ENCODE data around the gene RPSA.

RPSA gene

GRCh38 chr3:39428745-39429201 is 22.3 kb downstream of the RPSA start:
- Histone ChIP-seq H3K27me3 (ENCODE audit: control insufficient read depth, insufficient read depth, low read length) (no peaks in the 10 kb centered on the region), H3K36me3 (ENCODE audit: control insufficient read depth, low read depth, low read length) (no peaks in the 10 kb centered on the region), H3K4me1 (ENCODE audit: control insufficient read depth, low read depth, low read length) (no peaks in the 10 kb centered on the region), H3K9me3 (ENCODE audit: control insufficient read depth, low read depth, low read length) (no peaks in the 10 kb centered on the region), H3K27ac (ENCODE audit: low read length) (no peak overlapping the region), H3K4me3 (ENCODE audit: low read length) (no peak overlapping the region), H3K9ac (ENCODE audit: low read length) (no peak overlapping the region)

- no peak overlapping the region for H3K9ac ChIP-seq (ENCODE audit: low read length)
- H3K36me3 ChIP-seq (ENCODE audit: control insufficient read depth, low read depth, low read length): no peaks in the 10 kb centered on the region
- H3K27me3 ChIP-seq (ENCODE audit: control insufficient read depth, insufficient read depth, low read length): no peaks in the 10 kb centered on the region
- no peaks in the 10 kb centered on the region for H3K4me1 ChIP-seq (ENCODE audit: control insufficient read depth, low read depth, low read length)
- H3K4me3 ChIP-seq (ENCODE audit: low read length): no peak overlapping the region
- H3K9me3 ChIP-seq (ENCODE audit: control insufficient read depth, low read depth, low read length): no peaks in the 10 kb centered on the region
- no peak overlapping the region for H3K27ac ChIP-seq (ENCODE audit: low read length)
Measured at GRCh38 chr3:39429466-39429865, 22.9 kb downstream of the RPSA start.

- Histone ChIP-seq H3K27ac (ENCODE audit: low read length) (no peak overlapping the region), H3K9ac (ENCODE audit: low read length) (no peak overlapping the region), H3K27me3 (ENCODE audit: control insufficient read depth, insufficient read depth, low read length) (no peaks in the 10 kb centered on the region), H3K36me3 (ENCODE audit: control insufficient read depth, low read depth, low read length) (no peaks in the 10 kb centered on the region), H3K9me3 (ENCODE audit: control insufficient read depth, low read depth, low read length) (no peaks in the 10 kb centered on the region), H3K4me3 (ENCODE audit: low read length) (no peak overlapping the region), H3K4me1 (ENCODE audit: control insufficient read depth, low read depth, low read length) (no peaks in the 10 kb centered on the region)
Measured at GRCh38 chr3:39432342-39432741, 25.8 kb downstream of the RPSA start.

GRCh38 chr3:39433642-39434041 is 27.1 kb downstream of the RPSA start:
- Histone ChIP-seq H3K4me3 (ENCODE audit: low read length) (no peak overlapping the region), H3K9me3 (ENCODE audit: control insufficient read depth, low read depth, low read length) (no peaks in the 10 kb centered on the region), H3K27me3 (ENCODE audit: control insufficient read depth, insufficient read depth, low read length) (no peaks in the 10 kb centered on the region), H3K9ac (ENCODE audit: low read length) (no peak overlapping the region), H3K4me1 (ENCODE audit: control insufficient read depth, low read depth, low read length) (no peaks in the 10 kb centered on the region), H3K27ac (ENCODE audit: low read length) (no peak overlapping the region), H3K36me3 (ENCODE audit: control insufficient read depth, low read depth, low read length) (no peaks in the 10 kb centered on the region)

- Histone ChIP-seq H3K4me1 (ENCODE audit: control insufficient read depth, low read depth, low read length) (no peaks in the 10 kb centered on the region), H3K9ac (ENCODE audit: low read length) (no peak overlapping the region), H3K27ac (ENCODE audit: low read length) (no peak overlapping the region), H3K4me3 (ENCODE audit: low read length) (no peak overlapping the region), H3K9me3 (ENCODE audit: control insufficient read depth, low read depth, low read length) (no peaks in the 10 kb centered on the region), H3K27me3 (ENCODE audit: control insufficient read depth, insufficient read depth, low read length) (no peaks in the 10 kb centered on the region), H3K36me3 (ENCODE audit: control insufficient read depth, low read depth, low read length) (no peaks in the 10 kb centered on the region)
Measured at GRCh38 chr3:39434574-39434973, 28.1 kb downstream of the RPSA start.

- no peak overlapping the region for H3K27ac ChIP-seq (ENCODE audit: low read length)
- H3K36me3 ChIP-seq (ENCODE audit: control insufficient read depth, low read depth, low read length): no peaks in the 10 kb centered on the region
- H3K4me3 ChIP-seq (ENCODE audit: low read length): no peak overlapping the region
- no peaks in the 10 kb centered on the region for H3K9me3 ChIP-seq (ENCODE audit: control insufficient read depth, low read depth, low read length)
- no peaks in the 10 kb centered on the region for H3K27me3 ChIP-seq (ENCODE audit: control insufficient read depth, insufficient read depth, low read length)
- no peak overlapping the region for H3K9ac ChIP-seq (ENCODE audit: low read length)
- no peaks in the 10 kb centered on the region for H3K4me1 ChIP-seq (ENCODE audit: control insufficient read depth, low read depth, low read length)
Measured at GRCh38 chr3:39435006-39435748, 28.7 kb downstream of the RPSA start.

GRCh38 chr3:39438880-39439279 is 32.4 kb downstream of the RPSA start:
- H3K9ac ChIP-seq (ENCODE audit: low read length): no peak overlapping the region
- H3K27me3 ChIP-seq (ENCODE audit: control insufficient read depth, insufficient read depth, low read length): no peaks in the 10 kb centered on the region
- no peak overlapping the region for H3K4me3 ChIP-seq (ENCODE audit: low read length)
- H3K36me3 ChIP-seq (ENCODE audit: control insufficient read depth, low read depth, low read length): no peaks in the 10 kb centered on the region
- H3K9me3 ChIP-seq (ENCODE audit: control insufficient read depth, low read depth, low read length): no peaks in the 10 kb centered on the region
- H3K4me1 ChIP-seq (ENCODE audit: control insufficient read depth, low read depth, low read length): no peaks in the 10 kb centered on the region
- H3K27ac ChIP-seq (ENCODE audit: low read length): no peak overlapping the region

GRCh38 chr3:39440316-39440715 is 33.8 kb downstream of the RPSA start:
- H3K27ac ChIP-seq (ENCODE audit: low read length): no peak overlapping the region
- H3K9ac ChIP-seq (ENCODE audit: low read length): no peak overlapping the region
- H3K4me3 ChIP-seq (ENCODE audit: low read length): no peak overlapping the region
- no peaks in the 10 kb centered on the region for H3K36me3 ChIP-seq (ENCODE audit: control insufficient read depth, low read depth, low read length)
- no peaks in the 10 kb centered on the region for H3K9me3 ChIP-seq (ENCODE audit: control insufficient read depth, low read depth, low read length)
- H3K4me1 ChIP-seq (ENCODE audit: control insufficient read depth, low read depth, low read length): no peaks in the 10 kb centered on the region
- H3K27me3 ChIP-seq (ENCODE audit: control insufficient read depth, insufficient read depth, low read length): no peaks in the 10 kb centered on the region

GRCh38 chr3:39443530-39443929 is 37.0 kb downstream of the RPSA start:
- no peak overlapping the region for H3K4me3 ChIP-seq (ENCODE audit: low read length)
- no peaks in the 10 kb centered on the region for H3K36me3 ChIP-seq (ENCODE audit: control insufficient read depth, low read depth, low read length)
- no peaks in the 10 kb centered on the region for H3K4me1 ChIP-seq (ENCODE audit: control insufficient read depth, low read depth, low read length)
- H3K9ac ChIP-seq (ENCODE audit: low read length): no peak overlapping the region
- H3K27ac ChIP-seq (ENCODE audit: low read length): no peak overlapping the region
- H3K9me3 ChIP-seq (ENCODE audit: control insufficient read depth, low read depth, low read length): no peaks in the 10 kb centered on the region
- H3K27me3 ChIP-seq (ENCODE audit: control insufficient read depth, insufficient read depth, low read length): no peaks in the 10 kb centered on the region

- Histone ChIP-seq H3K4me3 (ENCODE audit: low read length) (no peak overlapping the region), H3K27ac (ENCODE audit: low read length) (no peak overlapping the region), H3K9ac (ENCODE audit: low read length) (no peak overlapping the region), H3K9me3 (ENCODE audit: control insufficient read depth, low read depth, low read length) (no peaks in the 10 kb centered on the region), H3K36me3 (ENCODE audit: control insufficient read depth, low read depth, low read length) (no peaks in the 10 kb centered on the region), H3K4me1 (ENCODE audit: control insufficient read depth, low read depth, low read length) (no peaks in the 10 kb centered on the region), H3K27me3 (ENCODE audit: control insufficient read depth, insufficient read depth, low read length) (no peaks in the 10 kb centered on the region)
Measured at GRCh38 chr3:39445927-39446326, 39.4 kb downstream of the RPSA start.

- no peaks in the 10 kb centered on the region for H3K27me3 ChIP-seq (ENCODE audit: control insufficient read depth, insufficient read depth, low read length)
- H3K9me3 ChIP-seq (ENCODE audit: control insufficient read depth, low read depth, low read length): no peaks in the 10 kb centered on the region
- no peak overlapping the region for H3K4me3 ChIP-seq (ENCODE audit: low read length)
- no peaks in the 10 kb centered on the region for H3K36me3 ChIP-seq (ENCODE audit: control insufficient read depth, low read depth, low read length)
- no peaks in the 10 kb centered on the region for H3K4me1 ChIP-seq (ENCODE audit: control insufficient read depth, low read depth, low read length)
- no peak overlapping the region for H3K27ac ChIP-seq (ENCODE audit: low read length)
- H3K9ac ChIP-seq (ENCODE audit: low read length): no peak overlapping the region
Measured at GRCh38 chr3:39446444-39446843, 39.9 kb downstream of the RPSA start.

All from iPS-18a (cell line).